D721Med (cell line): ENCODE measurements around the gene CRTAC1.

Source experiments
- DNase-seq: peaks from one replicate; pipeline ENCODE4 v3.0.0; 2011; ENCODE audit warnings: low spot score; ENCODE audit not compliant: insufficient read length
- FAIRE-seq: peaks from 2 replicates; lab custom pipeline; 2011; peaks lifted over from hg19 to GRCh38; lab: Jason Lieb, UNC
- CTCF ChIP-seq: IDR thresholded peaks from 2 replicates; pipeline ENCODE4 v1.5.1; 2012; ENCODE audit warnings: mild to moderate bottlenecking, control low read depth; ENCODE audit not compliant: insufficient read depth; ENCODE audit errors: missing control alignments

The CRTAC1 gene

GRCh38 chr10:97892939-97893338 lies 137.5 kb downstream of the CRTAC1 start:
- FAIRE-seq (no peak), DNase-seq (no peak)
- TF ChIP-seq CTCF, result no peak

GRCh38 chr10:97892506-97892905 lies 137.9 kb downstream of the CRTAC1 start:
- no peak for FAIRE-seq
- DNase-seq, result no peak
- TF ChIP-seq CTCF, result no peak

DNA sequence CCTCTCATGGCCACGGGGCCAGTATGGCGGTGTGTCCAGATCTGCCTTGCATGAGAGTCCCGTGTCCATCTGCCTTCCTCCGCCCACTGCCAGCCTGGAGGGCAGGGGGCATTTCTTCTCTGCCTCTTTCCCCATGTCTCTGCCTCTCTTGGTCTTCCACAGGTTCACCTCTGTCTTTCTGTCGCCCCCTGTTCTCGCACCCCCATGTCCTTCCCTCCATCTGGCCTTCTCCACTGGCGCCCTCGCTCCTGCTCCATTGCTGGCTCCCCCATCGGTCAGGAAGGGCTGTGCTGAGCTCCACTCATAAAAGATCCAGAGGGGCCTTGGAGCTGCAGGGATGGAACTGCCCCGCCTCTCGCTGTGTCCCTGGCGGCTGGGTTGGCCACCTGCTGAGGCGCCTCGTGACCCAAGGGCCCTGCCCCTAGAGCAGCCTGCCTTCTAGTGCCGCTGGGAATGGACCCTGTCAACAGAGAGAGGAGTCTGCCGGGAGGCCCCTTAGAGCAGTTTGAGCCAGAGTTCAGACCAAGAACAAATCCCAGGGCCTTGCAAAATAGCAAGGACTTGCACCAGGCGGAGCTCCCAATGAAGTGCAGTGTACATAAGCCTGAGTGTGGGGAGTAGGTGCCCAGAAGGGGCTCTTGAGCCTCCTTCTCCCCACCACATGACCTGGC lies 138.8 kb downstream of the CRTAC1 start:
- no peak for DNase-seq

DNA sequence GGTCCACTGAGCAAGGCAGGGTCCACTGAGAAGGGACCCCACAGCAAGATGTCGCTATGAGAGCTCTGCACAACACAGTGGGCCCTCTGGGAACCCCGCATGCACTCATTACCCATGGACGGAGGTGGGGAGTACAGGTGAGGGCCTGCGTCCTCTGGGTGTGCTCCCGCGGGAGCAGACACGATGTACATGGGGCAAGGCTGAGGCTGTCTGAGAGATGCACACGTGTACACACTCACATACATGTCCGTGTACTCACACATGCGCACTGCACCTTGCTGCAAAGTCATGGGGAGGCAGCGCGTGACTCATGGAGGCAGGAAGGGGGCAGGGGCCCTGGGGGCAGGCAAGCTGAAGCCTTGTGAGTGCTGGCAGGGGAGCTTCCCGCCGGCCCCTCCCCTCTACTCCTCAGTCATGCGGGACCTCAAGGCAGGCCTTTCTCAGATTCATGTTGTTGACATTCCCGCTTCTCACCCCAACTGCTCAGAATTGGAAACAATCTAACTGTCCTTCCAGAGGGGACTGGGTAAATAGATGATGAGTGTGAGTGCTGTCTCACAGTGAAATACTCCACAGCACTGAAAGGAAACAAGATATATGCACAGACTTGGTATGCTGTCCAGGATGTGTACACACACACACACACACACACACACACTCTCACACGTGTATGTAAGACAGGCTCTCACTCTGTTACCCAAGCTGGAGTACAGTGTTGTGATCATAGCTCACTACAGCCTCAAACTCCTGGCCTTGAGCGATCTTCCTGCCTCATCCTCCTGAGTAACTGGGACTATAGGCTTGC lies 140.8 kb downstream of the CRTAC1 start:
- DNase-seq, result no peak
- FAIRE-seq, result no peak
- TF ChIP-seq CTCF, result no peak

More for the DNA sequence above, 138.8 kb downstream of the CRTAC1 start:
- TF ChIP-seq CTCF, result no peak
- no peak for FAIRE-seq

DNA sequence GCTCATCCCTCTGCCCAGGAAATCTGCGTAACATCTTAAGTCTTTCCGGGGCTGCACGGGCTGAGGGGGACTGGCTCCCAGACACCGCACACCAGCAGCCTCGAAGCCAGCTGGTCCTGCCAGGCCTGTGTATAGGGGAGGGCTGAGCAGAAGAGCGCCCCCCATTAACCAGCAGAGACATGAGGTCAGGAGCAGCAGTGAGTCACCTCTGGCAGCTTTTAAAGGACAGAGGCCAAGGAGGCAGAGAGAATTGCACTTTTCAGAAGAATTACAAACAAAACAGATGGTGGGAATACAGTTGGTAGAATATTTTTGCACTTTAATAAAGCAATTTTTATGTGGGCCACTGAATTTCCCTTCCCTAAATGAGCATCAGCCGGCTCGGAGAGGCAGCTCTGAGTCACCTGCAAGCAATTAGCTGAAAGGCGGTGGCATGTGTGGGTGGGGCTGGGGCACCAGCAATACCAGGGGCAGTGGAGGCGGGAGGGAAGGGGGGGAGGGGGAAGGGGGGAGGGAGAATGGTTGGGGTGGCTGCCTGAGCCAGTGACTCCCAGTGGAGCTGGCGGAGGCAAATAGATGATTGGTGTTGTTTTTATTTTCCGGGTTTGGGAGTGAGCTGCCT lies 141.7 kb downstream of the CRTAC1 start:
- no peak for FAIRE-seq
- no peak for DNase-seq
- TF ChIP-seq CTCF, result no peak

GRCh38 chr10:97888134-97888533 lies 142.3 kb downstream of the CRTAC1 start:
- no peak for TF ChIP-seq CTCF
- FAIRE-seq (no peak), DNase-seq (no peak)
